Gastrocnemius medialis (tissue), 4 donors: Measurements from ENCODE around the gene SLC35E2B.
"Not testable (repeated sequence)": the region's sequence is repeated elsewhere in the genome, so short reads cannot be mapped to it uniquely, and the experiment has no call there.

Experiments used
- CTCF ChIP-seq, 5 experiments: fragments of 450-650 bp in 3 of 5; fragments of 200-600 bp in 2 of 5; sonication (generic) in 2 of 5; IDR thresholded peaks in 4 of 5; conservative IDR thresholded peaks in 1 of 5; 1 replicate in 4 of 5; 2 replicates in 1 of 5; pipeline ENCODE4 v1.5.1; 2016 to 2019; ENCODE audit warnings: antibody characterized with exemption in 5 of 5, mild to moderate bottlenecking in 3 of 5, moderate library complexity in 3 of 5
- POLR2A ChIP-seq, 2 donors: fragments of 450-650 bp; IDR thresholded peaks; one replicate each; pipeline ENCODE4 v1.6.1; 2017; ENCODE audit warnings: antibody characterized with exemption in 2 of 2, mild to moderate bottlenecking in 2 of 2, moderate library complexity in 2 of 2

- not testable (repeated sequence) for TF ChIP-seq CTCF (IDR thresholded peaks at IDR 0.05 in 4 of 5, conservative IDR thresholded peaks at IDR 0.05 in 1 of 5); POLR2A (IDR thresholded peaks at IDR 0.05)
Measured at GRCh38 chr1:1691443-1691842, 1.2 kb downstream of the SLC35E2B start.
